WTC11 (cell line): ENCODE results near the gene LSM4. TPM values are rescaled to one million over a fixed set of nuclear protein-coding genes. Genes with fewer than 3 reads are reported as not detected.

Experiments
- ATF1 ChIP-seq: sonication (generic); formaldehyde crosslinking; IDR thresholded peaks from 2 replicates; pipeline ENCODE4 v1.8.1; 2023; ENCODE audit warnings: mild to moderate bottlenecking, moderate library complexity, missing genetic modification reagents
- CREB1 ChIP-seq: sonication (generic); formaldehyde crosslinking; IDR thresholded peaks from 2 replicates; pipeline ENCODE4 v1.8.0; 2023; ENCODE audit warnings: mild to moderate bottlenecking, missing genetic modification reagents
- E2F1 ChIP-seq: sonication (generic); formaldehyde crosslinking; IDR thresholded peaks from 2 replicates; pipeline ENCODE4 v1.8.0; 2022; ENCODE audit warnings: mild to moderate bottlenecking, missing genetic modification reagents
- ELF4 ChIP-seq: sonication (generic); formaldehyde crosslinking; IDR thresholded peaks from 2 replicates; pipeline ENCODE4 v1.8.1; 2022; ENCODE audit warnings: low read depth, mild to moderate bottlenecking, moderate library complexity, missing genetic modification reagents
- GRHL2 ChIP-seq: fragments of 250-450 bp; sonication (Bioruptor Pico); IDR thresholded peaks from 2 replicates; pipeline ENCODE4 v1.8.0; 2022; ENCODE audit warnings: mild to moderate bottlenecking, moderate library complexity; ENCODE audit not compliant: insufficient replicate concordance, severe bottlenecking
- MAX ChIP-seq: sonication (generic); formaldehyde crosslinking; IDR thresholded peaks from 2 replicates; pipeline ENCODE4 v1.8.0; 2022; ENCODE audit warnings: mild to moderate bottlenecking, missing genetic modification reagents
- NFYB ChIP-seq: sonication (generic); formaldehyde crosslinking; conservative IDR thresholded peaks from 2 replicates; pipeline ENCODE4 v1.8.0; 2022; ENCODE audit warnings: low read depth, missing genetic modification reagents
- RORB ChIP-seq: fragments of 250-450 bp; sonication (Bioruptor Pico); IDR thresholded peaks from 2 replicates; pipeline ENCODE4 v1.9.0; 2021; ENCODE audit warnings: mild to moderate bottlenecking
- SMAD3 ChIP-seq: sonication (generic); formaldehyde crosslinking; IDR thresholded peaks from 2 replicates; pipeline ENCODE4 v1.8.0; 2022; ENCODE audit warnings: missing genetic modification reagents, mild to moderate bottlenecking, borderline replicate concordance
- SOX15 ChIP-seq: fragments of 250-450 bp; sonication (Bioruptor Pico); IDR thresholded peaks from 2 replicates; pipeline ENCODE4 v1.9.0; 2021; ENCODE audit warnings: mild to moderate bottlenecking
- SP1 ChIP-seq: sonication (generic); formaldehyde crosslinking; conservative IDR thresholded peaks from 2 replicates; pipeline ENCODE4 v1.8.1; 2022; ENCODE audit warnings: missing genetic modification reagents
- STAT6 ChIP-seq: sonication (generic); formaldehyde crosslinking; conservative IDR thresholded peaks from 2 replicates; pipeline ENCODE4 v1.8.1; 2023; ENCODE audit warnings: mild to moderate bottlenecking, low read depth, missing genetic modification reagents, moderate library complexity
- TCF7 ChIP-seq: sonication (generic); formaldehyde crosslinking; IDR thresholded peaks from 2 replicates; pipeline ENCODE4 v1.8.0; 2022; ENCODE audit warnings: mild to moderate bottlenecking, low read depth, missing genetic modification reagents, moderate library complexity
- TEAD4 ChIP-seq: sonication (generic); formaldehyde crosslinking; IDR thresholded peaks from 2 replicates; pipeline ENCODE4 v1.8.0; 2022; ENCODE audit warnings: mild to moderate bottlenecking, missing genetic modification reagents
- TP53 ChIP-seq: sonication (generic); formaldehyde crosslinking; IDR thresholded peaks from 2 replicates; pipeline ENCODE4 v1.8.1; 2023; ENCODE audit warnings: mild to moderate bottlenecking, missing genetic modification reagents
- ZBTB21 ChIP-seq: sonication (generic); formaldehyde crosslinking; IDR thresholded peaks from 2 replicates; pipeline ENCODE4 v1.8.1; 2023; ENCODE audit warnings: mild to moderate bottlenecking, missing genetic modification reagents, borderline replicate concordance
- ZMAT4 ChIP-seq: fragments of 250-450 bp; sonication (Bioruptor Pico); IDR thresholded peaks from 2 replicates; pipeline ENCODE4 v1.9.0; 2021; ENCODE audit warnings: mild to moderate bottlenecking
- ZNF138 ChIP-seq: sonication (generic); formaldehyde crosslinking; conservative IDR thresholded peaks from 2 replicates; pipeline ENCODE4 v1.8.1; 2022; ENCODE audit warnings: mild to moderate bottlenecking, moderate library complexity, missing genetic modification reagents
- ZNF232 ChIP-seq: sonication (generic); formaldehyde crosslinking; IDR thresholded peaks from 2 replicates; pipeline ENCODE4 v1.8.0; 2022; ENCODE audit warnings: mild to moderate bottlenecking, missing genetic modification reagents
- ZNF512 ChIP-seq: sonication (generic); formaldehyde crosslinking; IDR thresholded peaks from 2 replicates; pipeline ENCODE4 v1.8.1; 2022; ENCODE audit warnings: missing genetic modification reagents, borderline replicate concordance
- ZNF671 ChIP-seq: fragments of 250-450 bp; sonication (Bioruptor Pico); IDR thresholded peaks from 2 replicates; pipeline ENCODE4 v1.8.0; 2021; ENCODE audit warnings: mild to moderate bottlenecking
- total RNA-seq: library from RNA; stranded (reverse); gene quantifications from 3 replicates; pipeline ENCODE4 v1.2.3, GENCODE V29; 2021
- TF ChIP-seq, protein P1 (sequence below): fragments of 200-600 bp; IDR thresholded peaks from 2 replicates; pipeline ENCODE4 v1.8.0; 2022; ENCODE audit warnings: antibody characterized with exemption
- TF ChIP-seq, protein P2 (sequence below): sonication (generic); formaldehyde crosslinking; IDR thresholded peaks from 2 replicates; pipeline ENCODE4 v1.8.1; 2023; ENCODE audit warnings: mild to moderate bottlenecking, missing genetic modification reagents, moderate library complexity
- TF ChIP-seq, protein P3 (sequence below): sonication (generic); formaldehyde crosslinking; IDR thresholded peaks from 2 replicates; pipeline ENCODE4 v1.8.0; 2023; ENCODE audit warnings: missing genetic modification reagents
- TF ChIP-seq, protein P4 (sequence below): sonication (generic); formaldehyde crosslinking; IDR thresholded peaks from 2 replicates; pipeline ENCODE4 v1.8.1; 2022; ENCODE audit warnings: mild to moderate bottlenecking, missing genetic modification reagents, moderate library complexity, borderline replicate concordance

LSM4 gene
- total RNA-seq, 1 experiment from 2014 or later: 373 TPM

DNA sequence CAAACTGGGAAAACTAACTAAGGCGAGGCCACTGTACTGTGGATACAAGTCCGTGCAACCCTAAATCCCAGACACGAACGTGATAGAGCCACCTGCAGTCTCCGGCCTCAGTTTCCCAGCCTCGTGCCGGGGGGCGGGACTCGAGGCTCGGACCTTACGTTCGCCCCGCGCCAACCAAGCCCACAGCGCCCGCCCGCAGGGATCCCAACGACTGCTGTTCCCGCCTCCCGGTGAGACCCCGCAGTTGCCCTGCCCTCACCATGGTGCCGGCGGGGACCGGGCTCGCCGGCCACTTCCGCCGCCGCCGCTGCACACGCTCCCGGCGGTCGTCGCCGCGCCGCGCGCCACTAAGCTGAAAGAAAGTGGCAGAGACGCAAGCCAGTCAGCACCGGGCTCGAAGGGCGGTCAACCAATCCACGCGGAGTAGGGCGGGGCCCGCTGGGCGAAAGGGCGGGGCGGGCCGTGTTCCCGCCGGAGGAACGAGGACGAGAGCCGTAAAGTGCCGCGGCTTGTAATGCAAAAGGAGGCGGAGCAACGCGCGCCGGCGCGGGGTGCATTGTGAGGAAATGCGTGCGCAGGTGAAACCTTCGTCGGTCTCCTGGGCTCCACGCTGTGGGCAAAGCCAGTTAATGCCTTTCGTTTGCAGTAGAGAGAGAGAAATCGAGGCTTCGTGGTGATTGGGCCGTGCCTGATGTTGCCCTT lies at the start of gene LSM4 (continued):
- no peak for TF ChIP-seq TEAD4 (CRISPR knock-in tag)
- TF ChIP-seq ZNF671: no peak
- TF ChIP-seq, protein P1, sequence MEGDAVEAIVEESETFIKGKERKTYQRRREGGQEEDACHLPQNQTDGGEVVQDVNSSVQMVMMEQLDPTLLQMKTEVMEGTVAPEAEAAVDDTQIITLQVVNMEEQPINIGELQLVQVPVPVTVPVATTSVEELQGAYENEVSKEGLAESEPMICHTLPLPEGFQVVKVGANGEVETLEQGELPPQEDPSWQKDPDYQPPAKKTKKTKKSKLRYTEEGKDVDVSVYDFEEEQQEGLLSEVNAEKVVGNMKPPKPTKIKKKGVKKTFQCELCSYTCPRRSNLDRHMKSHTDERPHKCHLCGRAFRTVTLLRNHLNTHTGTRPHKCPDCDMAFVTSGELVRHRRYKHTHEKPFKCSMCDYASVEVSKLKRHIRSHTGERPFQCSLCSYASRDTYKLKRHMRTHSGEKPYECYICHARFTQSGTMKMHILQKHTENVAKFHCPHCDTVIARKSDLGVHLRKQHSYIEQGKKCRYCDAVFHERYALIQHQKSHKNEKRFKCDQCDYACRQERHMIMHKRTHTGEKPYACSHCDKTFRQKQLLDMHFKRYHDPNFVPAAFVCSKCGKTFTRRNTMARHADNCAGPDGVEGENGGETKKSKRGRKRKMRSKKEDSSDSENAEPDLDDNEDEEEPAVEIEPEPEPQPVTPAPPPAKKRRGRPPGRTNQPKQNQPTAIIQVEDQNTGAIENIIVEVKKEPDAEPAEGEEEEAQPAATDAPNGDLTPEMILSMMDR: no peak
- TF ChIP-seq ZBTB21 (CRISPR knock-in tag): no peak
- peak; percentile 92 for TF ChIP-seq NFYB (CRISPR knock-in tag)
- TF ChIP-seq GRHL2 (CRISPR knock-in tag): no peak
- no peak for TF ChIP-seq TP53 (CRISPR knock-in tag)
- TF ChIP-seq RORB (CRISPR knock-in tag): no peak
- TF ChIP-seq SMAD3 (CRISPR knock-in tag): 0 out of 2 replicates have a peak, but pooled peaks have one; percentile 66
- TF ChIP-seq TCF7 (CRISPR knock-in tag): peak; percentile 54; the same call in 1 of the 2 replicates
- no peak for TF ChIP-seq ZNF512
- no peak for TF ChIP-seq ZMAT4 (CRISPR knock-in tag)
- TF ChIP-seq STAT6 (CRISPR knock-in tag): no peak
- no peak for TF ChIP-seq ELF4 (CRISPR knock-in tag)
- TF ChIP-seq SOX15 (CRISPR knock-in tag): no peak
- TF ChIP-seq, protein P2, sequence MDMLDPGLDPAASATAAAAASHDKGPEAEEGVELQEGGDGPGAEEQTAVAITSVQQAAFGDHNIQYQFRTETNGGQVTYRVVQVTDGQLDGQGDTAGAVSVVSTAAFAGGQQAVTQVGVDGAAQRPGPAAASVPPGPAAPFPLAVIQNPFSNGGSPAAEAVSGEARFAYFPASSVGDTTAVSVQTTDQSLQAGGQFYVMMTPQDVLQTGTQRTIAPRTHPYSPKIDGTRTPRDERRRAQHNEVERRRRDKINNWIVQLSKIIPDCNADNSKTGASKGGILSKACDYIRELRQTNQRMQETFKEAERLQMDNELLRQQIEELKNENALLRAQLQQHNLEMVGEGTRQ: no peak
- TF ChIP-seq SP1 (CRISPR knock-in tag): peak; percentile 98
- peak; percentile 83 for TF ChIP-seq MAX (CRISPR knock-in tag)
- TF ChIP-seq, protein P3, sequence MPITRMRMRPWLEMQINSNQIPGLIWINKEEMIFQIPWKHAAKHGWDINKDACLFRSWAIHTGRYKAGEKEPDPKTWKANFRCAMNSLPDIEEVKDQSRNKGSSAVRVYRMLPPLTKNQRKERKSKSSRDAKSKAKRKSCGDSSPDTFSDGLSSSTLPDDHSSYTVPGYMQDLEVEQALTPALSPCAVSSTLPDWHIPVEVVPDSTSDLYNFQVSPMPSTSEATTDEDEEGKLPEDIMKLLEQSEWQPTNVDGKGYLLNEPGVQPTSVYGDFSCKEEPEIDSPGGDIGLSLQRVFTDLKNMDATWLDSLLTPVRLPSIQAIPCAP (CRISPR knock-in tag): 0 out of 2 replicates have a peak, but pooled peaks have one; percentile 33
- no peak for TF ChIP-seq ZNF138 (CRISPR knock-in tag)
- no peak for TF ChIP-seq CREB1
- TF ChIP-seq ZNF232 (CRISPR knock-in tag): peak; percentile 66; the same call in 1 of the 2 replicates
- no peak for TF ChIP-seq ATF1
- no peak for TF ChIP-seq E2F1 (CRISPR knock-in tag)
- TF ChIP-seq, protein P4, sequence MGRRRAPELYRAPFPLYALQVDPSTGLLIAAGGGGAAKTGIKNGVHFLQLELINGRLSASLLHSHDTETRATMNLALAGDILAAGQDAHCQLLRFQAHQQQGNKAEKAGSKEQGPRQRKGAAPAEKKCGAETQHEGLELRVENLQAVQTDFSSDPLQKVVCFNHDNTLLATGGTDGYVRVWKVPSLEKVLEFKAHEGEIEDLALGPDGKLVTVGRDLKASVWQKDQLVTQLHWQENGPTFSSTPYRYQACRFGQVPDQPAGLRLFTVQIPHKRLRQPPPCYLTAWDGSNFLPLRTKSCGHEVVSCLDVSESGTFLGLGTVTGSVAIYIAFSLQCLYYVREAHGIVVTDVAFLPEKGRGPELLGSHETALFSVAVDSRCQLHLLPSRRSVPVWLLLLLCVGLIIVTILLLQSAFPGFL: no peak
